NB4 (cell line): ENCODE measurements around the gene SLC27A5.

ENCODE experiments used
- DNase-seq: peaks from one replicate; pipeline ENCODE4 v3.0.0; 2010; ENCODE audit warnings: low read depth
- H3K4me3 ChIP-seq: one replicate; pipeline ENCODE4 v1.5.1; 2011; ENCODE audit warnings: mild to moderate bottlenecking, low read depth, low read length, moderate library complexity
- CTCF ChIP-seq: IDR thresholded peaks from one replicate; pipeline ENCODE4 v1.5.1; 2012; ENCODE audit warnings: low read depth, low read length
- MAX ChIP-seq: IDR thresholded peaks from 2 replicates; pipeline ENCODE4 v1.6.1; 2011; ENCODE audit warnings: low read depth, low read length
- MYC ChIP-seq: IDR thresholded peaks from 2 replicates; pipeline ENCODE4 v1.6.1; 2011; ENCODE audit warnings: low read depth, low read length
- POLR2A ChIP-seq: IDR thresholded peaks from 2 replicates; pipeline ENCODE4 v1.6.1; 2011; ENCODE audit warnings: mild to moderate bottlenecking; ENCODE audit not compliant: insufficient read length; ENCODE audit errors: extremely low read depth

Gene SLC27A5

GRCh38 chr19:58550362-58551122, 38.8 kb upstream of the SLC27A5 start:
- peak; percentile 12 for DNase-seq
- H3K4me3 ChIP-seq = no peak overlapping the region
- TF ChIP-seq MAX = no peak
- TF ChIP-seq MYC = no peak
- TF ChIP-seq POLR2A = no peak
- no peak for TF ChIP-seq CTCF

GRCh38 chr19:58549664-58550361, 38.0 kb upstream of the SLC27A5 start:
- no peak for DNase-seq
- TF ChIP-seq POLR2A (no peak), CTCF (no peak), MAX (no peak), MYC (no peak)

GRCh38 chr19:58548859-58549663, 37.3 kb upstream of the SLC27A5 start:
- TF ChIP-seq POLR2A (no peak), MYC (no peak), MAX (no peak), CTCF (no peak)
- H3K4me3 ChIP-seq = no peak overlapping the region
- DNase-seq = no peak

More at GRCh38 chr19:58549664-58550361, 38.0 kb upstream of the SLC27A5 start:
- no peak overlapping the region for H3K4me3 ChIP-seq

GRCh38 chr19:58547323-58548312, 35.8 kb upstream of the SLC27A5 start:
- TF ChIP-seq MAX (no peak), MYC (no peak), POLR2A (no peak), CTCF (no peak)
- no peak for DNase-seq
- H3K4me3 ChIP-seq = peak overlapping the region; percentile 93

- H3K4me3 ChIP-seq = peak overlapping the region; percentile 93
- DNase-seq = no peak
- TF ChIP-seq POLR2A (no peak), MYC (no peak), MAX (no peak), CTCF (no peak)
Observed at GRCh38 chr19:58546019-58546530, 34.3 kb upstream of the SLC27A5 start.
